Fibroblast of gingiva (primary cell): ENCODE measurements around the gene BCL11B.

Experiments used
- DNase-seq: peaks from one replicate; pipeline ENCODE4 v3.0.0-alpha.2; 2011; ENCODE audit warnings: low read depth

Gene BCL11B

GRCh38 chr14:99224116-99224910, 47.7 kb downstream of the BCL11B start:
- no peak for DNase-seq

GRCh38 chr14:99221445-99221844, 50.6 kb downstream of the BCL11B start:
- no peak for DNase-seq

- no peak for DNase-seq
Measured at GRCh38 chr14:99217066-99217955, 54.7 kb downstream of the BCL11B start.

GRCh38 chr14:99216191-99216590, 55.8 kb downstream of the BCL11B start:
- DNase-seq, result no peak

GRCh38 chr14:99215277-99215676, 56.7 kb downstream of the BCL11B start:
- peak; percentile 49 for DNase-seq

- no peak for DNase-seq
Measured at GRCh38 chr14:99214701-99215100, 57.3 kb downstream of the BCL11B start.

- DNase-seq, result no peak
Measured at GRCh38 chr14:99213527-99213971, 58.4 kb downstream of the BCL11B start.

- DNase-seq, result no peak
Measured at GRCh38 chr14:99213101-99213500, 58.9 kb downstream of the BCL11B start.

GRCh38 chr14:99212646-99213045, 59.4 kb downstream of the BCL11B start:
- DNase-seq, result no peak

- DNase-seq, result no peak
Measured at GRCh38 chr14:99212199-99212598, 59.8 kb downstream of the BCL11B start.

- no peak for DNase-seq
Measured at GRCh38 chr14:99211410-99211809, 60.6 kb downstream of the BCL11B start.

GRCh38 chr14:99210333-99210732, 61.7 kb downstream of the BCL11B start:
- no peak for DNase-seq

GRCh38 chr14:99209409-99209808, 62.6 kb downstream of the BCL11B start:
- DNase-seq, result no peak

GRCh38 chr14:99208318-99208717, 63.7 kb downstream of the BCL11B start:
- DNase-seq, result no peak

- DNase-seq, result no peak
Measured at GRCh38 chr14:99207456-99207855, 64.5 kb downstream of the BCL11B start.

- no peak for DNase-seq
Measured at GRCh38 chr14:99206090-99206489, 65.9 kb downstream of the BCL11B start.

GRCh38 chr14:99205086-99205688, 66.8 kb downstream of the BCL11B start:
- no peak for DNase-seq

GRCh38 chr14:99203801-99204200, 68.2 kb downstream of the BCL11B start:
- no peak for DNase-seq

GRCh38 chr14:99203080-99203479, 68.9 kb downstream of the BCL11B start:
- DNase-seq, result no peak

GRCh38 chr14:99202516-99202915, 69.5 kb downstream of the BCL11B start:
- DNase-seq, result no peak

- no peak for DNase-seq
Measured at GRCh38 chr14:99201351-99202073, 70.5 kb downstream of the BCL11B start.

- DNase-seq, result no peak
Measured at GRCh38 chr14:99200654-99201005, 71.4 kb downstream of the BCL11B start.
